GM12878 (cell line): Measurements from ENCODE around the gene ENTPD3. TPM values are rescaled to one million over a fixed set of nuclear protein-coding genes. Genes with fewer than 3 reads are reported as not detected.

ENCODE experiments used
- ATAC-seq: fragments of 200-7000 bp; cut with Tn5 transposase; 3 replicates; pipeline ENCODE4 v1.9.1; 2020; ENCODE audit warnings: mild to moderate bottlenecking, moderate library complexity
- BruUV-seq: library from RNA; stranded (reverse); fragments of 400-500 nt; replicated peaks from 2 replicates; lab custom pipeline; 2021; lab: Mats Ljungman, UMichigan
- CTCF ChIA-PET: fragments of 300-600 bp; sonication (Branson Sonifier 250); formaldehyde crosslinking; extraction: SDS; loops from one replicate; lab custom pipeline; 2021; ENCODE audit warnings: inconsistent platforms; lab: Yijun Ruan, JAX
- POLR2A ChIA-PET: fragments of 350-600 bp; formaldehyde crosslinking; extraction: SDS; loops from one replicate; lab custom pipeline; 2021; ENCODE audit warnings: inconsistent platforms; lab: Charles Lee
- RAD21 ChIA-PET: fragments of 300-600 bp; sonication (Branson Sonifier 250); formaldehyde crosslinking; loops from one replicate; lab custom pipeline; 2023; ENCODE audit warnings: antibody characterized with exemption; ENCODE audit not compliant: unreplicated experiment; lab: Charles Lee
- SMC1A ChIA-PET: fragments of 300-600 bp; sonication (Branson Sonifier 250); formaldehyde crosslinking; loops from one replicate; lab custom pipeline; 2023; ENCODE audit not compliant: unreplicated experiment, uncharacterized antibody; lab: Charles Lee
- DNase-seq: peaks from one replicate; pipeline ENCODE4 v3.0.0-alpha.2; 2011; ENCODE audit warnings: low read depth, low spot score
- FAIRE-seq: peaks from 3 replicates; lab custom pipeline; 2011; peaks lifted over from hg19 to GRCh38; lab: Jason Lieb, UNC
- H2AFZ ChIP-seq: 2 replicates; pipeline ENCODE4 v1.6.0; 2011; ENCODE audit warnings: low read depth, low read length, control low read depth; ENCODE audit not compliant: control insufficient read depth
- H3K27ac ChIP-seq: 2 replicates; pipeline ENCODE4 v1.5.1; 2011; ENCODE audit warnings: control low read depth; ENCODE audit not compliant: control insufficient read depth, insufficient read depth
- H3K27me3 ChIP-seq, 2 experiments: replicated peaks in 1 of 2; 2 replicates each; pipeline versions ENCODE4 v1.6.0 to v1.6.1; 2011; ENCODE audit warnings: low read length in 1 of 2; ENCODE audit not compliant: control insufficient read depth in 2 of 2, insufficient read depth in 2 of 2
- H3K36me3 ChIP-seq, 2 experiments: 2 replicates each; pipeline ENCODE4 v1.5.1; 2011; ENCODE audit warnings: low read length in 1 of 2; ENCODE audit not compliant: control insufficient read depth in 2 of 2, insufficient read depth in 2 of 2
- H3K4me1 ChIP-seq: 2 replicates; pipeline ENCODE4 v1.6.1; 2011; ENCODE audit warnings: mild to moderate bottlenecking, low read length, moderate library complexity, mixed read lengths; ENCODE audit not compliant: control insufficient read depth, insufficient read depth
- H3K4me2 ChIP-seq: 2 replicates; pipeline ENCODE4 v1.6.0; 2011; ENCODE audit warnings: control low read depth; ENCODE audit not compliant: control insufficient read depth, insufficient read depth
- H3K4me3 ChIP-seq: fragments of 200-600 bp; sonication (generic); 2 replicates; pipeline ENCODE4 v1.5.1; 2016
- H3K79me2 ChIP-seq: 2 replicates; pipeline ENCODE4 v1.6.0; 2011; ENCODE audit warnings: low read length; ENCODE audit not compliant: control insufficient read depth, insufficient read depth
- H3K9ac ChIP-seq: 2 replicates; pipeline ENCODE4 v1.8.0; 2011; ENCODE audit warnings: low read length, control low read depth, mixed read lengths; ENCODE audit not compliant: control insufficient read depth, insufficient read depth
- H3K9me3 ChIP-seq: replicated peaks from 3 replicates; pipeline ENCODE4 v1.5.1; 2011; ENCODE audit warnings: mild to moderate bottlenecking, low read length; ENCODE audit not compliant: control insufficient read depth, insufficient read depth
- H4K20me1 ChIP-seq: 2 replicates; pipeline ENCODE4 v1.6.0; 2011; ENCODE audit not compliant: control insufficient read depth, insufficient read depth
- ATF2 ChIP-seq: IDR thresholded peaks from 2 replicates; pipeline ENCODE4 v1.6.1; 2012; ENCODE audit warnings: low read length, inconsistent platforms
- IKZF2 ChIP-seq, 2 experiments: fragments of 450-650 bp; IDR thresholded peaks; 2 replicates each; pipeline ENCODE4 v1.6.1; 2017; ENCODE audit warnings: mild to moderate bottlenecking in 2 of 2, moderate library complexity in 2 of 2
- KAT2A ChIP-seq: conservative IDR thresholded peaks from 2 replicates; pipeline ENCODE4 v1.6.1; 2011; ENCODE audit warnings: low read depth, low read length; ENCODE audit not compliant: control insufficient read depth
- MXI1 ChIP-seq: fragments of 150-350 bp; IDR thresholded peaks from 2 replicates; pipeline ENCODE4 v1.6.1; 2011; ENCODE audit warnings: low read depth, mild to moderate bottlenecking, inconsistent platforms, low read length, improper control_type of control experiment
- PAX8 ChIP-seq: fragments of 450-650 bp; IDR thresholded peaks from 2 replicates; pipeline ENCODE4 v1.6.1; 2017; ENCODE audit warnings: mild to moderate bottlenecking, moderate library complexity
- RAD51 ChIP-seq: fragments of 450-650 bp; IDR thresholded peaks from 2 replicates; pipeline ENCODE4 v1.6.1; 2016; ENCODE audit warnings: moderate library complexity, mild to moderate bottlenecking, inconsistent platforms
- SMARCA5 ChIP-seq: fragments of 450-650 bp; IDR thresholded peaks from 2 replicates; pipeline ENCODE4 v1.6.1; 2017; ENCODE audit warnings: mild to moderate bottlenecking
- ZNF24 ChIP-seq: fragments of 450-650 bp; IDR thresholded peaks from 2 replicates; pipeline ENCODE4 v1.6.1; 2017; ENCODE audit warnings: antibody characterized with exemption, mild to moderate bottlenecking
- ZNF274 ChIP-seq: IDR thresholded peaks from one replicate; pipeline ENCODE4 v1.8.0; 2011; ENCODE audit not compliant: insufficient read length, insufficient read depth
- WGBS: methylation state at CpG from one replicate; pipeline ENCODE4 v1.1.6; 2016; ENCODE audit warnings: low lambda C conversion rate; ENCODE audit not compliant: insufficient replicate concordance, insufficient coverage; ENCODE audit errors: missing lambda C conversion rate; 5-methylcytosine and 5-hydroxymethylcytosine counted together
- in situ Hi-C: fragments of 300-500 bp; cut with MboI; formaldehyde crosslinking; loops from 9 replicates; pipeline ENCODE4 v1.14.3; 2018; ENCODE audit warnings: mixed read lengths
- intact Hi-C: fragments of 100-400 bp; cut with micrococcal nuclease; formaldehyde crosslinking; loops from one replicate; pipeline ENCODE4 v1.14.2; 2022; ENCODE audit not compliant: unreplicated experiment
- polyA plus RNA-seq, 11 experiments: library from polyadenylated mRNA; depleted of rRNA in 4 of 11; unstranded in 6 of 11; stranded (reverse) in 5 of 11; fragments of >200 nt; fragmentation: Nextera tagmentation in 4 of 11; fragmentation: Illumina TruSeq in 1 of 11; extraction: Ambion mirVana in 4 of 11; extraction: Trizol in 1 of 11; gene quantifications; 1 replicate in 1 of 11; 2 replicates in 10 of 11; pipeline versions ENCODE4 v1.2.1 to v1.2.3, GENCODE V29; 2011 to 2016; ENCODE audit warnings: inconsistent platforms in 2 of 11, missing spikeins in 2 of 11, low read depth in 1 of 11
- total RNA-seq, 4 experiments: library from RNA; depleted of rRNA in 3 of 4; stranded (reverse); fragments of >200 nt in 3 of 4; fragmentation: Illumina TruSeq in 1 of 4; extraction: Trizol in 1 of 4; gene quantifications; 2 replicates each; pipeline versions ENCODE4 v1.2.1 to v1.2.3, GENCODE V29; 2013 to 2021

The ENTPD3 gene
- total and polyA plus RNA-seq, 10 of the 15 experiments (the other 5 are each of a cell fraction or from before 2014, with no cell fraction given), result 0.03 TPM; not detected in 9

- WGBS, result 0% methylated on average over 1 of the region's 1 CpG
- H2AFZ ChIP-seq, result no peak overlapping the region
- RAD21 ChIA-PET, result no interaction called here
- no peak overlapping the region for H3K4me3 ChIP-seq
- H3K36me3 ChIP-seq, result no peaks in the 10 kb centered on the region
- ATAC-seq (no peak), DNase-seq (no peak), FAIRE-seq (no peak)
- intact Hi-C loops, result no loop called here
- H3K9me3 ChIP-seq, result no peaks in the 10 kb centered on the region
- TF ChIP-seq KAT2A (no peak), RAD51 (no peak), ATF2 (no peak), MXI1 (no peak), ZNF24 (no peak), IKZF2 (IDR thresholded peaks at IDR 0.05) (no peak), ZNF274 (no peak), PAX8 (no peak), SMARCA5 (no peak)
- no peaks in the 10 kb centered on the region for H3K27me3 ChIP-seq
- no peak overlapping the region for H3K9ac ChIP-seq
- no peak overlapping the region for H3K4me2 ChIP-seq
- no peaks in the 10 kb centered on the region for H4K20me1 ChIP-seq
- BruUV-seq, result no TSS peak
- peaks cover 14% of the 10 kb centered on the region for H3K4me1 ChIP-seq
- no peak overlapping the region for H3K27ac ChIP-seq
- CTCF ChIA-PET, result interaction anchor here (1.4 kb wide), 1 partner anchor 13 kb away, joined by 6 read pairs; no protein-coding TSS in a partner anchor
- POLR2A ChIA-PET, result no interaction called here
- in situ Hi-C loops, result loop anchor here (25.0 kb wide), 1 partner anchor 1772 kb away; no protein-coding TSS in a partner anchor
- H3K79me2 ChIP-seq, result no peaks in the 10 kb centered on the region
- SMC1A ChIA-PET, result no interaction called here
Observed at GRCh38 chr3:40339871-40340270, 47.1 kb upstream of the ENTPD3 start.
